NOMO-1 treated with DMSO at 0.1 percent for 48 hours (cell line): Measurements from ENCODE around the gene ATF6B.

Experiments
- DNase-seq: peaks from one replicate; lab custom pipeline; 2025; ENCODE audit not compliant: unreplicated experiment; lab: John Stamatoyannopoulos, UW

Gene ATF6B

DNA sequence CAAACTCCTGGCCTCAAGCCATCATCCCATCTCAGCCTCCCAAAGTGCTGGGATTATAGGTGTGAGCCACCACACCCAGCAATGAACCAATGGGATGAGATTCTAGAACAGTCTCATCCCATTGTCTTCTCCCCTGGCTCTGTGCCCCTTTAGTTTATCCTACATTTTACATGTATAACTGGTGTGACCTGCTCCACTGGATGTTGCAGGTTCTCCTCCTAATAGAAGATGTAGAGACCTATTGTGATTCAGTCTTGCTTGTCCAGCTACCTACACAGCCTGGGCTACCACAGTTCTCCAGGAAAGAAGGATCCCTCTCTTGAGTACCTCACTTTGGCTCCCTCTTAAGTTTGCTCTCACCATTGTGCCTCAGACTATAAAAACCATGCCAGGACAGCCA is 4.1 kb upstream of the ATF6B start:
- DNase-seq = no peak

DNA sequence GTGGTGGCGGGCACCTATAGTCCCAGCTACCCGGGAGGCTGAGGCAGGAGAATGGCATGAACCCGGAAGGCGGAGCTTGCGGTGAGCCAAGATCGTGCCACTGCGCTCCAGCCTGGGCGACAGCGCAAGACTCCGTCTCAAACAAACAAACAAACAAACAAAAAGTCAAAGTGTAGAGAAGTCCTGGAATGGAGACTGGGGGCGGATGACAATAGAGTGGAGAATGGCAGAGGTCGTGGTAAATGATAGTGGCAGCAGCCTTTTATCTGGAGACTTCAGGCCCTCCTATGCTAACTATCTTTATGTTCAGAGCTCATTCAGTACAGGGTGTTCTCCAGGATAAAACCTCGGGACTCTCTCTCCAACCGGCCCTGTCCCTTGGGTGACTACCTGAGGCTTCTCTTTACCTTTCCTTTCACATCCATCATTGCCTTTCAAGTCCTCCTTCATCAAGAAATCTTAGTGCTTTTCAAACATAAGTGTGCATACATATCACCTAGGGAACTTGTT is 3.4 kb upstream of the ATF6B start:
- no peak for DNase-seq

DNA sequence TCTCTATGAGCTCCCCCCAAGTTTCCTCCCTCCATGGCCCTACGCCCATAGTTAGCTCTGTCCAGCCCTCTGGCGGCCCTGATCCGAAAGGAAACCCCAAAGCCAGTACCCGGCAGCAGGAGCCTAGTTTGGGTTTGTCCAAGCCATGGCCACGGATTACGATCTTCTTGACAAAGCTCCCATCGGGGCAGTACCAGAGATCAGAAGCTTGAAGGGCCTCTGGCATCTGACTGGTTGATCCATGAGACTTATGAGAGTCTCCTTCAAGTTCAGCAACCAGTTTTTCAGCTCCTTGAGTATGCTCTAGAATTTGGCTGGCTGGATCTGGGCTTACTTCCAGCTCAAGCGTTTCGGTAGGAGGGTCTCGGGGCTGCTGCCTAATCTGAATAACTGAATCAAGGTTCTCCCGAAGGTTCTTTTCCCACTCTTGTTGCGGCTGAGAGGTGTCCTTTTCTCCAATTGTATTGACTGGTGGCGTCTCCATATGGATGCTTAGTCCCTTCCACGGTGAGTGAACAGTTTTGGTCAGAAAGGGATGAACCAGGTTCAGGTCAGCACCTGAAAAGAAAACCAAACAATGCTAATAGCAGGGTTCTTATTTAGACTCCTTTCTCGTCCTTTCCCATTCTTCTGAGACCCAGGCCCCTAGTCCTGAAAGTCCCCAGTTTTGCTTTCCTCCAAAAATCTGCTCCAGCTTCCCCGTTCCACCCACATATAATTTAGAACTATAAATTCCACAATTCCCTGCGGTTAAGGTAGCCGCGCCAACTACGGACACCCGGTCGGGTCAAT is 1.4 kb upstream of the ATF6B start:
- DNase-seq = no peak

DNA sequence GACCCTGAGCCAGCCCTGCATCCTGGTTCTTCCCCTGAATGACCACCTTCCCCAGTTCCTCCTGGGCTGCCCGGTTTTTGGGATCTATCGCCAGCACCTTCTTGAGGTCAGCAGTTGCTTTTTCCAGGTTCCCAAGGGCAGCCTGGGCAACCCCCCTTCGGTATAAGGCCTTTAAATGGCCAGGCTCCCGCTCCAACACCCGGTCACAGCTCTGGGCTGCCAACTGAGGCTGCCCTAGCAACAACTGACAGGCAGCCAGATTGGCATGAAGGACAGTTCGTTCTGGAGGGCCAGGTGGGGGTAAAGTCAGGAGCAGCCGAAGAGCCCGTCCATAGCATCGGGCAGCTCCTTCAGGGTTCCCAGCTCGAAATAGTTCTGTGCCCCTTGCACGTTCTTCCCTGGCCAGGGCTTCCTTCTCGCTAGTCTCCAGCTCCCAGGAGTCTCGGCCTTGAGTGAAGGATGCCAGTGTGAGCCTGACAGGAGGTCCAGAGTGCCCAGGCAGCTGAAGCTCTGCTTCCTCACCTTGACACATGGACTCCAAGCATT is 778 bp upstream of the ATF6B start:
- DNase-seq = no peak

DNA sequence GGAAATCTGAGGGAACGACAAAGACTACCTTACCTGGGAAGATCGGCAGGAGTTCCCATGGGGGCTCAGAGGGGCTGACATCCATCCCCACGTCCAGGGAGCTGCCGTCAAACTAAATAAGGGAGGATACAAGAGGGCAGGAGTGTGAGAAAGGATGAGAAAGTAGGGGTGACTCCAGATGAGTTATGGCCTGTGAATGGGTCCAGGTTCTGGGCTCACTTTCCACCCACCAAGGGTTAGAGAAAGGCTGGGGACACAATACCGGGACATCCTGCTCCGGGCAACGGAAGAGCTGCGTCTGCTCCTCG is 683 bp downstream of the ATF6B start:
- no peak for DNase-seq

DNA sequence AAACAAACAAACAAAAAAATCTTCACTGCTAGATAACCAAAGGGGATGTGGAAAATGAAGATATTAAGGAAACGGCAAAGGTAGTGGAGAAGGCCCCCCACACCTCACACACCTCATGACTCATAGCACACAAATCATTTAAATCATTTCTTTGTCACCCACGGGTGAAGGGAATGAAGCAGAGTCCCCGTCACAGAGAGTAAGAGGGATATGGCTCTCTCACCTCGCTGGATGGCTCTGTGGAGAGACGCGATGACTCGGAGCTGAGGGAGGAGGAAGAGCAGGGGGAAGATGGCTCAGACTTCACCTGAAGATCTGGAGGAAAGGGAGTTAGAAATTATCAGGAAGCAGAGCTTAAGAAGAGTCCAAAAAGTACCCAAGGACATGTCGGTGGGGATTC is 1.2 kb downstream of the ATF6B start:
- DNase-seq = no peak

DNA sequence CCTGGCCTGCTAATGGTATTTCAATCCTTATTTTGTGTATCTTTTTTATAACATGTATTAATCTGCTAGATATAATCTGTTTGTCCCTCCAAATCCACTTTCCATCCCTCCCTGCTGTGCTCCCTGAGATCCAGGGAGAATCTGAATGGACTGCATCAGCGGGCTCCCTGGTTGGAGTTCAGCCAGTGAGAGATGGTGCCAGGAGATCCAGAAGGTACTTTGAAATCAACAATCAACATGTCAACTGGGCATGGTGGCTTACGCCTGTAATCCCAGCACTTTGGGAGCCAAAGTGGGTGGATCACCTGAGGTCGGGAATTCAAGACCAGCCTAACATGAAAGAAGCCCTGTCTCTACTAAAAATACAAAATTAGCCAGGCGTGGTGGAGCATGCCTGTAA is 4.4 kb downstream of the ATF6B start:
- DNase-seq = no peak

DNA sequence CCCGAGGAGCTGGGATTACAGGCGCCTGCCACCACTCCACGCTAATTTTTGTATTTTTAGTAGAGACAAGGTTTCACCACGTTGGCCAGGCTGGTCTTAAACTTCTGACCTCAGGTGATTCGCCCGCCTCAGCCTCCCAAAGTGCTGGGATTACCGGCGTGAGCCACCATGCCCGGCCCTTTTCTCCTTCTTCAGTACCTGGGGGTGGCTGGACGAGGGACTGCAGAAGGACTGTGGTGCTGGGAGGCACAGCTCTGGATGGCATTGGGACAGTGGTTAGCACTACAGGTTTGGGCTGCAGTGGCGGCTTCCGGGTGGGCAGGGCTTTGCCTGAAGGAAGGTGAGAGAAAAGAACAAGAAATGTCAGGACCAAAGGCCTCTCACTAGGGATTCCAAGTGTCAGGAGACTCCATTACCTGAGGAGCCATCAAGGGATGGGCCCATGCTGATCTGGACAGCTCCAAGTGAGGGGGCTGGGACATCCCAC is 7.4 kb downstream of the ATF6B start:
- no peak for DNase-seq

DNA sequence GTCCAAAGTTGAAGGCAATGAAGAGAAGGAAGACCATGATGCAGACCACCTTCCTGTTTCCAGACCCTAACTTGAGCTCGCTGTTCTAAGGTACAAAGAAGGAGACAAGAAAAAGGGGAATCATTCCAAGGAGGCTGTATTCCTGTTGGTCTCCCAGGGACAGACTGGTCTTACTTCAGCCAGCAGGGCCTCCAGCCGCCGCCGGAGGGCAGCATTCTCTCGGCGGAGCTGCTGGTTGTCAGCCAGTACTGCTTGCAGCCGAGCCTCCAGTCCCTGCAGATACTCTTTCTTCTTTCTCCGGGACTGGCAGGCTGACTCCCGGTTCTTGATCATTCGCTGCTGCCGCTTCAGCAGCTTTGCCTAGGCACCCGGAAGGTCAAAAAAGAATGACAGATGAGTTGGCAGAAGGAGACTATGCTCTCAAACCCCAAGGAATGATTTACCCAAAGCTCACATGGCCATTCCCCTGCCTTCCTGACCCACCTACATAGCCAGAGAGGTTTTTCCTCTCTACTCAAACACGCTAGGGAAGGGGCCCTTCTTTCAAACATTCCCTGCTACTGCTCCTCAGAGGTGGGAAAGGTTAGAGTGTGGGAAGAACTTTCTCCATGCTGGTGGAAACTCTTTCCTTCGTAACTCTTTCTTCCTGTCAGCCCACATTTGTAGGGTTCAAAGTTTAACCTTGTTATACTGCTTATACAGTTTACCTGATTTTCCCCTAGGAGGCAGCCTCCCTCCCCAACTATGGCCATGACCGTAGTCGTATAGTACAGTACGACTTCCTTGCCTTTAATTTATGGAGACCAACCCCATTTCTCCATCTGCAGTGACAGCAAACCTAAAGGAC is 9.0 kb downstream of the ATF6B start:
- DNase-seq = peak; percentile 54

DNA sequence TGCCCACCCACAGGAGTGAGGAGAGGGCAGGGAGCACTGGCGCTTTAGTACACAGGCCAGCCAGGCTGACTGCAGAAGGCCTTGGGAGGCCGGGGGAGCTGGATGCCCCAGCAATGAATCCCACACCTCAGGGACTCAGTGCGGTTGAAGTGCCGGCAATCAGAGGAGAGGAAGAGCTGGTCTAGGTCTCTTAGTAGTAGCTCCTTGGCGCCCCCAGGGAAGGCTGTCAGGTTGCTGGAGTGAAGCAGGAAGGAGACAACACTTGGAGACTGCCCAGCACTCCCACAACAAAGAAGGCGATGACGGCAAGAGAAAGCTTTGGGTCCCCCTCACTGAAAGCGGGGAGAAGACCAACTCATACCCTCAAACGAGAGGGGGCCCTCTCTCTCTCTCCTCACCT is 10.6 kb downstream of the ATF6B start:
- DNase-seq = no peak

DNA sequence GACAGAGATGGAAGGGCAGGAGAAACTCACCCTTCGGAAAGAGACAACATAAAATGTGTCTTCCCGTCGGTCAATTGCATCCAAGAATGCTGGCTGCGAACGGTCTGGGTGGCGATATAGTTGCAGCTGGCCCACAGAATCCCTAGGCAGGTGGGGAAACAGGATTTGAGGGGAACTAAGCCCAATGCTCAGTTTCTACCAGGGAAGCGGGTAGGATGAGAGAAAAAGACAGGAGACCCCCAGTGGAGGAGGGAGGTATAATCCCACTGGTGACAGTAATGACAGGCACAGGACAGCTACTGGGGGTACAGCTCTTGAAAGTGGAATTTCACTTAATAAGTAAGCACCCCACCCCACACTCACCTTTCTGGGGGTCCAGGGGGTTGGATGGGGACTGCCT is 11.4 kb downstream of the ATF6B start:
- no peak for DNase-seq

DNA sequence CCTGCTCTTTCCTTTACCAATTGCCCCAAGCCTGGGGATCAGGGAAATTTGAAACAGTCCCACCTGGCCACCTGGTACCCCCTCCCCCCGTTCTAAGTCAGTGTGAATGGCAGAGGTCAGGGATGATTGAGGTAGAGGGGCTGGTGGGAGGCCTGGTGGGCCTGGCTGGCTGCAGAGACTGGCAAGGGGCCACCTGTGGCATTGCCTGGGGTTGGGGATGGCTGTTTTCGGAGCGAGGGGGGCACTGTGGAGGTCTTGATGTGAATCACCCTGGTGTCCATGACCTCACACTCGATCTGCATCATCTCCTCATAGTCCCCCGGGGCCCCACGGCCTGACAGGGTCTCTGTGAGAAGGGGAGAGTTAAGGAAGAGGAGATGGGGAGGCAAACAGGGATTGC is 12.4 kb downstream of the ATF6B start:
- DNase-seq = no peak

DNA sequence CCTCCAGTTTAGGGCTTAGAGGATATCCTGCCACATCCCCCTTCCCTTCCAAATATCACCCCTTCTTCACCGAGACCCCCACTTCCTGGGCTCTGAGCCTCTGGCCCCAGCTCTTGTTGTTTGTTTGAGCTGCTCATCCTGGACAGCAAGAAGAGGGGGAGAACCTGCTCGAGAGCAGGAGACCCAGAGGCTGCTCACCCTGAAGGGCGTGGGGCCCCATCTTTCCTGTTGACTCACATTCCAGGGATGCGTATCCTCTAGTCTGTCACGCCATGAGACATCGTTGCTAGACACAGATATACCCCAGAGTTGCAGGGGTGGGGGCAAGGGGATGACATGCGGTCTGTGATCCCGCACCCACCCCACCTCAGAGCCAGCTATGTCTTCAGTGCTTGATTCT is 13.2 kb downstream of the ATF6B start:
- no peak for DNase-seq

DNA sequence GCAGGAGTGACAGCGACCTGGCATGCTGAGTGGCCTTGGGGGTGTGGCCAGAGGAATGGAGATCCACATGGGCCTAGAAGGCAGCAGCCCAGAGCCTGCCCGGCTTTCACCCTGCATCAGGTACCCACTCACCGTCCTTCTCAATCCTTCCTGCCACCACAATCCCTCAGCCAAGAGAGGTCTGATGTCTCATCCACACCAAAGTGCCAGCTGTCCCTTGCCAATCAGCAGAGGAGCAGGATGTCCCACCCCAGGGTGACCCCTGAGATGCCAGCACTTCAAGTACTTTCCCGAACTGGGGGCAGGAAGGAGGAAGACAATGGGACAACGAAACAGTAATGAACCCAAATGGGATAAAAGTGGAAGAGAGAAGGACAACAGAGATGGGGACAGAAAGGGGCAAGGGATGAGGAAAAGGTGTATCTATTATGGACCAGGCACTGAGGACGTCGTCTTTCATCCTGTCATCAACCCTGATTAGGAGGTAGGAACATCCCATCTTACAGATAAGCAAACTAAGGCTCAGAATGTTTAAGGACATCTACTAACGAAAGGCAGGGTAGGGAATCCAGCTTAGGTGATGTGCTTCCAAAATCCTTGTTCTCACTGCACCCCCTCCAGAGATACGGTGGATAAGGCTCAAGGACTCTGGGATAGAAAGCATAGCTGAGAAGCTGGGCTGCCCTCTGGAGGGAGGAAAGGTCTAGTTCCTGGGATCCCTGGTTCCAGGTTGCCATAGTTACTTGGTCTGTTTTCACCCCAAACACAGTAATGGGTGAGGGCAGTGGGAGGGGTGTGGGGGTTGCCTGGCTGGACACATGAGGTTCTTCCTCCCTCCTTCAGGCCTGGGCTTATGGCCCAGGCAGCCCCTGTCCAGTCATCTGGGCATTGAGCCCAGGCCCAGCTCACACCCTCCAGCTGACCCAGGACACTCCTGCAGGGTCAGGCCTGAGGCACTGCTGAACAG is 14.4 kb downstream of the ATF6B start:
- no peak for DNase-seq

DNA sequence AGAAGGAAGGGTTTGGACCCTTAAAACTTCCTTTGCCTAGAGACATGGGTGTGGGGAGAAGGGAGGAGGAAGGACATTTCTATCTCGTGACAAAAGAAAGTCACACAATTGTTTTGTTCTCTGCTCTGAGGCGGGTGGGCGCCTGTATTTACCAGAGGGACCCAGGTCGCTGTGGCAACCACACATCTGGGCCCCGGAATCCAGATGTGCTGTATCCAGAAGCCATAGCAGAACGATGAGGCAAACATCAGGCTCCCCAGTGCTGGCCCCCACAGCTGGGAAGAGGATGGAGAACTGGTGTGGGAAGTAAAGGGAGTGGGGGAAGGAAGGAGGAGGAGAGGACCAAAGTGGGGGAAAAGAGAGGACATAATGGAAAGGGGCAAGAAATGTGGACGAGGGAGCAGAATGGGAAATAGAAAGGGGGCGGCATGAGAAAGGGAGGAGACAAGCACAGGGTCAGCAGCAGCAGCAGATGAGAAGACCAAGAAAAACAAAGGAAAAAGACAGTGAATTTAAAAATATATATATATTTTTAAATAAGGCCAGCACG is 15.5 kb downstream of the ATF6B start:
- no peak for DNase-seq

DNA sequence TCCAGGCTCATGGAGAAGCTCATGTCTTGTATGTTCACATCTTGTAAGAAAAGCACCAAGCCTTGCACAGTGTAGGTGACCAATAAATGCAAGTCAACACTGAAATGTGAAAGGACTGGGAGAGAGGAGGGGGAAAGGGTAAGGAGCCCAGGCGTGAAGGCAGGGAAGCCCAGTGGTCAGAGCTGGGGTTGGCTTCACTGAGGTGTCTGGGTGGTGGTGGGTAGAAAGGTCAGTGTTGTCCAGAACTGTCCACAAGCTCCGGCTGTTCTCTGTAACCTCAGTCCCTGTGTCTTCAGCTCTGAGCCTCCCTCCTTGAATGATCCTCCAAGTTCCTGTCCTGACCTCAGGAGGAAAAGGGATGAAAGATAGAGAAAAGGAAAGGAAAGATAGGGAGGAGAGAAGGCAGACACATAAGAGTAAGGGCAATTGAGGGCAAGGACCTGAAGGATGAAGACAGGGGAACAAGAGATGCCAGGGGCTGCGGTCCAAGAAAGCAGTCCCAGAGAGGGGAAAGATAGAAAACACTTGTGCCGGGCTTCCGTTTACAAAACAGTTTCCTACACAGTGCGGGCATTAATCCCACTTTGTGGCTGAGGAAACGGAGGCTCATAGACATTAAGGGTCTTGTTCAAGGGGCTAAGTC is 16.5 kb downstream of the ATF6B start:
- no peak for DNase-seq

DNA sequence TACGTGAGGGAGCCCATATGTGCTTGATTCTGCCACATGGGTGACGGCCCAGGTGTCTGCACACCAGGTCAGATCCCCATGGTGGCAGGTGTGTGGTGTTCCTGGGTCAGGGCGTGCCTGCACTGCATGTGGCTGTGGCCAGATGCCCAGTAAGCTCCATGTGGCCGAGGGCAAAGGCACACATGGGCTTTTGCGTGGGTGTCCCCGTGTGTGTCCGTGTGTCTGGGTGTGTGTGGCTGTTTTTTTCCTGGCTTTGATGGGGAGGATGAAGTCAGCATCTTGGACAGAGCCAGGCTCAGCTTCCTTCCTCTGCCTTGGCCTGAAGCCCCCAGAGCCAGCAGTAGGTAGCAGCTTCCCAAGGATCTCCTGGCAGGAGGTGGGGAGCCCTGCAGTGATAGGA is 17.4 kb downstream of the ATF6B start:
- DNase-seq = no peak

DNA sequence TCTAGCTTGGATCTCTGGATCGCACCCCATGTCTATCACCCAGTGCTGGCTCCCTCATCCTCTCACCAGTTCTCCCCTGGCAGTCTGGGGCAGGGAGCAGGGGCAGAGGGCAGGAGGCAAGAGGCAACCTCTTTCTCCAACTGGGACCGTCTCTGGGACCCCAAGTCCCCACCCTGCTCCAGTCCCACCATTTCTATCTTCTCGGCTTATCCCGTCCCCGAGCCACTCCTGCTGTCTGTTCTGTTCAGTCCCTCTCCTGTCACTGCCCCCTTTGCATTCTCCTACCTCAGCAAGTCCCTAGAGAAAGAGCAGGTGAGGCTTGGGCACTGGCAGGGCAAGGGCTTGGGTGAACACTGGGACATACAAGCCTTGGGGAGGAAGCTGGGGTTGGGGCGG is 18.3 kb downstream of the ATF6B start:
- DNase-seq = no peak

DNA sequence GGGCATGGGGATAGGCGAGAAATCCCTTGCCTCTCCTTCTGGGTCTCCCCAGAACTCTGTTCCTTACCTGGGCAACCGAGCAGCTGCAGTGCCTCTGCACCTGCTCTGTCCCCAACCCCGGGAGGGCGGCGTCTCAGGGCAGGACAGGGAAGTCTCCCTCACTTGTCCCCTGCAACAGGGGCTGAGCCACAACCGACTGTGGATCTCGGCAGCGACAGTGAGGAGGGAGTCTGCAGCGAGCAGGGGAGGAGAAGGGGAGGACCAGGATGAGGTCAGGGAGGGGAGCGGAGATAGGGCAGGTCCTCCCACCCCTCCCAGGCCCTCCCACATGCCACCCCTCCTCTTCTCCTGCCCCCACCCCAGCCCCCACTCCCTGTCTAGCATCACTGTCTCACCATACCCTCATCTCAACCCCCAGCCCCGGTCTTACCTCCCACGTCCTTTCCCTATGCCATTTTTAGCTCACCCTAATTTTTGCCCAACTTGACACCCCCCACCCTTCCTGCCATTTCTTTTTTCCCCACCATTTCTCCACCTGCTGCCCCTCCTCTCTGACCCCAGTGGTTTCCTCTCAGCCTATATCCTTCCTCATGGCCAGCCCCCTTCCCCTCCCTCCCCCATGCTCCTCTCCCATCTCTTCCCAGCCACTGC is 18.8 kb downstream of the ATF6B start, which contains the start of gene TNXB:
TNXB (minus strand) TSS at position 225 of the 651 bp plus-strand sequence. CDS start 11,140 bp downstream, outside the sequence.
- DNase-seq = no peak
